AG09309 (cell line): ENCODE measurements around the gene ARHGDIG.
"Not testable (repeated sequence)": the region's sequence is repeated elsewhere in the genome, so short reads cannot be mapped to it uniquely, and the experiment has no call there.

Experiments used
- DNase-seq: peaks from one replicate; pipeline ENCODE4 v3.0.0-alpha.2; 2010; ENCODE audit warnings: low read depth
- H3K4me3 ChIP-seq: 2 replicates; pipeline ENCODE4 v1.5.1; 2011; ENCODE audit warnings: mild to moderate bottlenecking, low read depth, low read length, moderate library complexity; ENCODE audit not compliant: control insufficient read depth
- CTCF ChIP-seq: IDR thresholded peaks from 2 replicates; pipeline ENCODE4 v1.5.1; 2011; ENCODE audit warnings: mild to moderate bottlenecking, low read depth, low read length, inconsistent platforms; ENCODE audit not compliant: insufficient read depth, control insufficient read depth; ENCODE audit errors: missing control alignments

ARHGDIG gene

DNA sequence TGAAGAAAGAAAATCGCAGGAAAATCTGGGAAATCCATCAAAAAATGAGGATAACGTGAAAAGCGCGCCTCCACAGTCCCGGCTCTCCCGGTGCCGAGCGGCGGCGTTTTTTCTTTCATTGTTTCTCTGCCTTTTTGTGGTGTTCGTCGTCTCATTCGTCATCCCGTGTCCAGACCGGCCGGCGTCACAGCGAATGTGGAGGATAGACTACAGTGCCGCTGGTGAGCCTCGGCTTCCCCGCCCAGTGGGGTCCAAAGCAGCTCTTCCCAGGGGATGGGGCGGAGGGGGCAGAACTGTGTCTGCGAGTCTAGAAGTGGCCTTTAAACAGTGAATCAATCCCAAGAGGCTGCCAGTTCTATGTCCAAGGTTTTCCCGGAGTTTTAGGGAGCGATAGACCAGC lies 25.9 kb upstream of the ARHGDIG start:
- no peak overlapping the region for H3K4me3 ChIP-seq
- DNase-seq = no peak
- TF ChIP-seq CTCF = no peak

- no peak for DNase-seq
- no peak overlapping the region for H3K4me3 ChIP-seq
- TF ChIP-seq CTCF = no peak
Observed at GRCh38 chr16:255183-255582, 25.2 kb upstream of the ARHGDIG start.

DNA sequence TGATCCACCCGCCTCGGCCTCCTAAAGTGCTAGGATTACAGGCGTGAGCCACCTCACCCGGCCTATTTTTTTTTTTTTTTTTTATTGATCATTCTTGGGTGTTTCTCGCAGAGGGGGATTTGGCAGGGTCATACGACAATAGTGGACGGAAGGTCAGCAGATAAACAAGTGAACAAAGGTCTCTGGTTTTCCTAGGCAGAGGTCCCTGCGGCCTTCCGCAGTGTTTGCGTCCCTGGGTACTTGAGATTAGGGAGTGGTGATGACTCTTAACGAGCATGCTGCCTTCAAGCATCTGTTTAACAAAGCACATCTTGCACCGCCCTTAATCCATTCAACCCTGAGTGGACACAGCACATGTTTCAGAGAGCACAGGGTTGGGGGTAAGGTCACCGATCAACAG lies 22.3 kb upstream of the ARHGDIG start:
- DNase-seq, H3K4me3 ChIP-seq: not testable (repeated sequence)

DNA sequence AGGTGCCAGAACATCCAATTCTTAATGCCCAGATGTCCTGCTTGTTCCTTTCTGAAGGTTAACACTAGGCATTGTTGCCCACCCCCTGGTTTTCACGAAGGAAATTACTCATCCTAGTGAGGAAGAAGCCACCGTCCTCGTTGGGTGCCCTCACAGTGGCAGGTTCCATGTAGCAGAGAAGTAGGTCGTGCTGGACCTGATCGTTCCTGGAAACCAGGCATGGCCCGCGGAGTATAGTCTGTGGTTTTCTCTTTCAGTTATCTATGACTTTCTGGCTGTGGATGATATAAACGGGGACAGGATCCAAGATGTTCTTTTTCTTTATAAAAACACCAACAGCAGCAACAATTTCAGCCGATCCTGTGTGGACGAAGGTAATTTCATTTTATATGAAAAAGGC lies 21.2 kb upstream of the ARHGDIG start:
- no peak overlapping the region for H3K4me3 ChIP-seq
- TF ChIP-seq CTCF = no peak
- DNase-seq = no peak

DNA sequence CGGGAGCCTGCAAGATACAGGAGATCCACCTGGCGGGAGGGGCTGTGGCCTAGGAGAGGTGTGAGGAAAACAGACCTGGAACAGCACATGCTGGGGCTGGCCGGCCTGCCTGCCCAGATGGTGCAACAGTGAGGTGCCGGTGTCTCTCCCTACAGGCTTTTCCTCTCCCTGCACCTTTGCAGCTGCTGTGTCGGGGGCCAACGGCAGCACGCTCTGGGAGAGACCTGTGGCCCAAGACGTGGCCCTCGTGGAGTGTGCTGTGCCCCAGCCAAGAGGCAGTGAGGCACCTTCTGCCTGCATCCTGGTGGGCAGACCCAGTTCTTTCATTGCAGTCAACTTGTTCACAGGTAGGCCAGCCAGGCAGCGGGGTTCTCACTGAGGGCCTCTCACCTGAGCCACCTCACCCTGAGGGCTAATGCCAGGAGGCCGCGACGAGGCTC lies 20.6 kb upstream of the ARHGDIG start:
- no peak for TF ChIP-seq CTCF
- no peak for DNase-seq
- no peak overlapping the region for H3K4me3 ChIP-seq

DNA sequence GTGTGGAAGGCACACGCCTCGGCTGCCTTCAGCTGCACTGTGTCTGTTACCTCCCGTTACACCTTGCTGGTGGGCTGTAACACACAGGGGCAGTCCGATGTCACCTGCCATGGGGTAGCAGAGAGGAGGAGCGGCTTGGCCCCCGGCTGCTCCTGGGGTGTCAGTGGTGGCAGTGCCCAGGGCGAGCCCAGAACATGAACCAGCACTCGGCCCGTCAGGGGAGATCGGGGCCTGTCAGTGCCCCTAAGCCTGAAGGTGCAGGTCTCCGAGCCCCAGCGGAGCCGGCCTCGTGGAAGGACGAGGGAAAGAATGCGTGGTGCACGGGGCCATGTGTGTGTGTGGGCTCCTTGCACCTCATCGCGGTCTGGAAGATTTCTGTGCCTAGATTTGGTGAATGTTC lies 20.1 kb upstream of the ARHGDIG start:
- no peak overlapping the region for H3K4me3 ChIP-seq
- no peak for TF ChIP-seq CTCF
- no peak for DNase-seq

DNA sequence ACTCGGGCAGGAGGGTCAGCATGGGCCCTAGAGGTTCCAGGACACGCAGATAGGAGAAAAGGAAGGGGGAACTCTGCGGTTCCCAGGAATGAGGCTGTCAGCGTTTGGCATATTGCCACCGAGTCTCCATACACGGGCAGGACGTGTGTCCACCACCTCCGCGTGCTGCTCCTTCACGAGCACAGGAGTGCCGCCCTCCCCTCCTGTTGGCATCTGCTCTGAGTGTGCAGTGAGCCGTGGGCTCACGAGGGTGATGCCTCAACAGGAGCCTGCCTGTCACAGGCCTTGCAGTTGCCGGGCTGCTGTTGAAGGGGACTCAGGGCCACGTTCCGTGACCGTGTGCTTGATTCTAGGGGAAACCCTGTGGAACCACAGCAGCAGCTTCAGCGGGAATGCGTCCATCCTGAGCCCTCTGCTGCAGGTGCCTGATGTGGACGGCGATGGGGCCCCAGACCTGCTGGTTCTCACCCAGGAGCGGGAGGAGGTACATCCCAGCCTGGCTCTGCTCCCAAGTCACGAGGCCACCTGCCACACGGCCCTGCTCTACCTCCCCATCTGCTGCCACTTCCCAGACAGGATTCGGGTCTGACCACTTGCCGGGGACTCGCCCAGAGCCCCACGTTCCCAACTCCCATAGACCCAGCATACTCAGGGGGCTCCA lies 19.2 kb upstream of the ARHGDIG start:
- no peak for TF ChIP-seq CTCF
- no peak overlapping the region for H3K4me3 ChIP-seq
- no peak for DNase-seq
